Measurements from ENCODE around the gene FGGY.

DNA sequence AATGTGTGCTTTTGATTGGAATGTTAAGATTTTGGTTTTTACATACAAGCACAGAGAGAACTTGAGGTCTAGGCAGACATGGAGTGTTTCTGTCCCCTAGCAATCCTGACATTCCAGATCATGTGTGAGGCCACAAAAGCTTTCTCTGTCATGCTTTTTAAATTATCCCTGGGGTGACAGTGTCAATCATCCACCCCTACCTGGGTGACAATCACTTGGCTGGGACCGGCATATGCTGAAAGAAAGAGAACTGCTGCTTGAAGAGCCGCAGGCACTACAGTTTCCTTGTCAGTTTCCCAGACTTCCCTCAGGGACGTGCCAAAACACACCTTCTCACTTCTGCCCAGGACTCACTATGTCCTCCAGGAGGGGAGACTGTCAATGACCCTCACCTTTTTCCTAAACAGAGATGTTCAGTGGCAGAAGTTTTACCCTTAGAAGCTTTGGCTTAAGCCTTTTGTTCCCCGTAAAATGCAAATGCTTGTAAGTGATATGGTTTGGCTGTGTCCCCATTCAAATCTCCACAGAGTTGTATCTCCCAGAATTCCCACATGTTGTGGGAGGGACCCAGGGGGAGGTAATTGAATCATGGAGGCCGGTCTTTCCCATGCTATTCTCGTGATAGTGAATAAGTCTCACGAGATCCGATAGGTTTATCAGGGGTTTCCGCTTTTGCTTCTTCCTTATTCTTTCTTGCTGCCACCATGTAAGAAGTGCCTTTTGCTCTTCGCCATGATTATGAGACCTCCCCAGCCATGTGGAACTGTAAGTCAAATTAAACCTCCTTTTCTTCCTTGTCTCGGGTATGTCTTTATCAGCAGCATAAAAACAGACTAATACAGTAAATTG, 217.4 kb downstream of the FGGY start:
- TF ChIP-seq CTCF (IDR thresholded peaks at IDR 0.05; ENCODE audit: insufficient read depth, low read length, poor library complexity, severe bottlenecking) (no peak), EZH2phosphoT487 (conservative IDR thresholded peaks at IDR 0.05; ENCODE audit: low read length) (no peak)
